SJCRH30 (cell line): ENCODE data around the gene SBF2. TPM values are rescaled to one million over a fixed set of nuclear protein-coding genes. Genes with fewer than 3 reads are reported as not detected.

Experiments used
- DNase-seq, 2 experiments: peaks; one replicate each; pipeline ENCODE4 v3.0.0-alpha.2; 2015 to 2020
- H3K27ac ChIP-seq: fragments of 250-450 bp; sonication (Bioruptor Pico); 2 replicates; pipeline ENCODE4 v1.5.1; 2020; ENCODE audit warnings: mild to moderate bottlenecking, moderate library complexity
- H3K27me3 ChIP-seq: fragments of 250-450 bp; sonication (Bioruptor Pico); 2 replicates; pipeline ENCODE4 v1.5.1; 2020; ENCODE audit warnings: mild to moderate bottlenecking, moderate library complexity
- H3K36me3 ChIP-seq: fragments of 250-450 bp; sonication (Bioruptor Pico); 2 replicates; pipeline ENCODE4 v1.5.1; 2020; ENCODE audit warnings: mild to moderate bottlenecking, moderate library complexity
- H3K4me1 ChIP-seq: fragments of 250-450 bp; sonication (Bioruptor Pico); 2 replicates; pipeline ENCODE4 v1.5.1; 2020; ENCODE audit warnings: mild to moderate bottlenecking, moderate library complexity
- H3K4me3 ChIP-seq: fragments of 250-450 bp; sonication (Bioruptor Pico); 2 replicates; pipeline ENCODE4 v1.5.1; 2020; ENCODE audit warnings: mild to moderate bottlenecking, moderate library complexity
- H3K9me3 ChIP-seq: fragments of 250-450 bp; sonication (Bioruptor Pico); replicated peaks from 2 replicates; pipeline ENCODE4 v1.5.1; 2020; ENCODE audit warnings: mild to moderate bottlenecking, moderate library complexity
- total RNA-seq: library from RNA; depleted of rRNA; stranded (reverse); fragments of >200 nt; shearing (Covaris generic); gene quantifications from 2 replicates; pipeline ENCODE4 v1.2.3, GENCODE V29; 2014

SBF2 gene
- total RNA-seq, 1 experiment from 2014 or later = 34.7 TPM

DNA sequence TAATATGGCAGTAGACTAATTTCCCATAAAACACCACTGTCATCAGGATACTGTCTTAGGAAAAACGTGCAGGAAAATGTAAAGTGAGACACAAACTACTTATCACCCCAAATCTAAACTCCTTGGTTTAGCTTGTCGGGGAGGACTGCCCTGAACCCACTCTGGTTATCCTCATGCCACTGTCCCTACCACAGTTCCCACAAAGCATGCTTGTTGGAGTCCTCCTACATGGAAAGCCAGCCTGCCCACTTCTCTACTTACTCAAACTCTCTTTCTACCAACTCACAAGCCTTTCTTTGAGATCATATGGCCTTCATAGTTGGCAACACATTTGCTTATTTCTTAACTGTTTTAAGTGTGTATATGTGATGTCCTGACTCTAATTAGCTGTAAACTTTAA lies 451.1 kb downstream of the SBF2 start:
- no peak for DNase-seq
- no peak overlapping the region for H3K27ac ChIP-seq
- no peaks in the 10 kb centered on the region for H3K27me3 ChIP-seq
- peaks cover 11% of the 10 kb centered on the region for H3K36me3 ChIP-seq
- no peaks in the 10 kb centered on the region for H3K4me1 ChIP-seq
- H3K4me3 ChIP-seq = no peak overlapping the region
- H3K9me3 ChIP-seq = no peaks in the 10 kb centered on the region

DNA sequence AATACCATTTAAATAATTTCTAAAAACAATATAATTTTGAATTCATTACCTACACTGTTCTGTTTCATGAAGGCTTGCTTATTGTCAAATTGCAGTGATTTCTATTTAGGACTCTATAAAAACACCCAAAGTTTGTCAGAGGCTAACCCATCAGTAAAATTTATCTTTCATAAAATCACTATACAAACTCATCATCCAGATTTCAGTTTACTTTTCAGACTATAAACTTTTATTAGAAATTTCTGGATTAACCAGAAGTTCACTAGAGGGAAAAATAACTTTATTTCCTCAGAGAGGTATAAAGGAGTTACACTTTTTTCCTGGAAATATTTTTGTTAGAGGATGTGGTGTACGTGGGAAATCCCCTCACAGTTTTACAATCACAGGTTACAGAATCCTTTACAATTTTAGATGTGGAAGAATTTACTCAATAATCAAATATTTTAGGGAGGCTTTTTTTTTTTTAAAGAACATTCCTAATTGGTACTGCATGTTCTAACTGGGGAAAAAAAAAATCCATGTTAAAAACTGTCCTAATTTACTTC lies 453.5 kb downstream of the SBF2 start:
- no peak overlapping the region for H3K4me3 ChIP-seq
- no peaks in the 10 kb centered on the region for H3K9me3 ChIP-seq

GRCh38 chr11:9839550-9839949 lies 454.5 kb downstream of the SBF2 start:
- H3K27ac ChIP-seq = no peak overlapping the region

More for the DNA sequence above, 453.5 kb downstream of the SBF2 start:
- Histone ChIP-seq H3K27me3 (no peaks in the 10 kb centered on the region), H3K36me3 (peaks cover 11% of the 10 kb centered on the region), H3K4me1 (no peaks in the 10 kb centered on the region), H3K27ac (no peak overlapping the region)
- no peak for DNase-seq

DNA sequence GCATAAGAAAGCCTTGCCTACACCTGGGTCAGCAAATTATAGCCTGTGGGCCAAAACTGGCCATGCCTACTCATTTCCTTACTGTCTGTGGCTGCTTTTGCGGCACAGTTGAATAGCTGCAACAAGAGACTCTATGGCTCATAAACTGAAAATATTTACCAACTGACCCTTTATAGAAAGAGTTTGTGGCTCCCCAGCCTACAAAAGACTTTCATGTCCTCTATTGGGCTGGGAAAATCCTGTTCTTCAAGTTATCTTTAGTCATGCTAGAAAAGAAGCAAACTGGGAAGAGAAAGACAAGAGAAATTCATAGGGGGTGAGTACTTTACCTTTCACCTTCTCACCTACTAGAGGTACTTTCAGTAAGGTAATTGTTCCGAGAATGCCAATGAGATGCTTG lies 455.1 kb downstream of the SBF2 start:
- Histone ChIP-seq H3K4me1 (no peaks in the 10 kb centered on the region), H3K36me3 (peaks cover 4% of the 10 kb centered on the region; the same call in 1 of the 2 replicates), H3K9me3 (no peaks in the 10 kb centered on the region), H3K27ac (no peak overlapping the region), H3K27me3 (no peaks in the 10 kb centered on the region), H3K4me3 (no peak overlapping the region)
- DNase-seq = no peak

More at GRCh38 chr11:9839550-9839949, 454.5 kb downstream of the SBF2 start:
- DNase-seq = no peak
- Histone ChIP-seq H3K4me3 (no peak overlapping the region), H3K27me3 (no peaks in the 10 kb centered on the region), H3K4me1 (no peaks in the 10 kb centered on the region), H3K9me3 (no peaks in the 10 kb centered on the region), H3K36me3 (peaks cover 4% of the 10 kb centered on the region; the same call in 1 of the 2 replicates)

DNA sequence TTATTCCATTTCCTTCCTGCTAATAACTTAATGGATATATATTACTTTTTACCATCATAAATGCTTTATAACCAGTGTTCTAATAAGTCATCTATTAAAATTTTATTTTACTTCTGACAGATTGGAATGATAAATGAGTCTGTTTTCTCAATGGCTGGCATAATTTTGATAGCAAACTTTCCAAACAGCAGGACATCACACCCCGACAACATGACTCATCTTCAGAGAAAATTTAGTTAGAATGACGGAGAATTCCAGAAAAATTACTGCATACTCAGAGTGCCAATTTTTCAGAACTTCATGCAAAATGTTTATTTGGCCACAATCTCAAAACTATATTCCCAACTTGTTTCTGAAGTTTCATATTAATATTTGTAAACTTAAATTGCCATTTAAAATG lies 455.8 kb downstream of the SBF2 start:
- H3K9me3 ChIP-seq = no peaks in the 10 kb centered on the region
- DNase-seq = no peak
- H3K27me3 ChIP-seq = no peaks in the 10 kb centered on the region
- H3K4me1 ChIP-seq = no peaks in the 10 kb centered on the region
- no peaks in the 10 kb centered on the region; the same call in 1 of the 2 replicates for H3K36me3 ChIP-seq
- no peak overlapping the region for H3K4me3 ChIP-seq
- H3K27ac ChIP-seq = no peak overlapping the region

- Histone ChIP-seq H3K9me3 (no peaks in the 10 kb centered on the region), H3K4me3 (no peak overlapping the region), H3K4me1 (no peaks in the 10 kb centered on the region), H3K27ac (no peak overlapping the region), H3K36me3 (no peaks in the 10 kb centered on the region; the same call in 1 of the 2 replicates), H3K27me3 (no peaks in the 10 kb centered on the region)
- no peak for DNase-seq
Measured at GRCh38 chr11:9834291-9834690, 459.7 kb downstream of the SBF2 start.

GRCh38 chr11:9831122-9831521 lies 462.9 kb downstream of the SBF2 start:
- Histone ChIP-seq H3K4me3 (no peak overlapping the region), H3K9me3 (no peaks in the 10 kb centered on the region), H3K4me1 (no peaks in the 10 kb centered on the region), H3K27ac (no peak overlapping the region), H3K27me3 (no peaks in the 10 kb centered on the region), H3K36me3 (no peaks in the 10 kb centered on the region)
- no peak for DNase-seq

DNA sequence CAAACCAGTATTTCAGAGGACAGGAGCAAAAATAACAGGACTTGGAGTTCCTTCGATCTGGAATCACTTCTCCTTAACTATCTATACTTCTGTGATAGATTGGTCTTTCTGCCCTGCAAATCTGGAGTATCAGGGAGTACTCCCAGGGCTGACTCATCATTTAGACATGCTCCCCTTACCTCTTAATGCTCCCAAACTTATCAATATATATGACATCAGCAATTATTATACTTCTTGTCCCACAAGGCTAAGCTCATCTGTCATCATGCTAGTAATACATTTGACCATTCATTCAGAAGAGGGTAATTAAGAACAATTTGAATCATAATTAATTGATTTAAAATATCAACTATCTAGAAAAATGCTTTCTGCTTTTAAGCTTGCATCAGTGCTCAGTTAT lies 466.3 kb downstream of the SBF2 start:
- Histone ChIP-seq H3K27ac (no peak overlapping the region), H3K9me3 (no peaks in the 10 kb centered on the region), H3K4me3 (no peak overlapping the region), H3K36me3 (no peaks in the 10 kb centered on the region), H3K27me3 (no peaks in the 10 kb centered on the region), H3K4me1 (no peaks in the 10 kb centered on the region)
- no peak for DNase-seq

- Histone ChIP-seq H3K4me1 (no peaks in the 10 kb centered on the region), H3K27me3 (no peaks in the 10 kb centered on the region), H3K4me3 (no peak overlapping the region), H3K36me3 (no peaks in the 10 kb centered on the region), H3K9me3 (no peaks in the 10 kb centered on the region), H3K27ac (no peak overlapping the region)
- DNase-seq = no peak
Measured at GRCh38 chr11:9826390-9826789, 467.6 kb downstream of the SBF2 start.

GRCh38 chr11:9825895-9826294 lies 468.1 kb downstream of the SBF2 start:
- Histone ChIP-seq H3K4me1 (no peaks in the 10 kb centered on the region), H3K36me3 (no peaks in the 10 kb centered on the region), H3K9me3 (no peaks in the 10 kb centered on the region), H3K27me3 (no peaks in the 10 kb centered on the region), H3K27ac (no peak overlapping the region), H3K4me3 (no peak overlapping the region)
- no peak for DNase-seq

DNA sequence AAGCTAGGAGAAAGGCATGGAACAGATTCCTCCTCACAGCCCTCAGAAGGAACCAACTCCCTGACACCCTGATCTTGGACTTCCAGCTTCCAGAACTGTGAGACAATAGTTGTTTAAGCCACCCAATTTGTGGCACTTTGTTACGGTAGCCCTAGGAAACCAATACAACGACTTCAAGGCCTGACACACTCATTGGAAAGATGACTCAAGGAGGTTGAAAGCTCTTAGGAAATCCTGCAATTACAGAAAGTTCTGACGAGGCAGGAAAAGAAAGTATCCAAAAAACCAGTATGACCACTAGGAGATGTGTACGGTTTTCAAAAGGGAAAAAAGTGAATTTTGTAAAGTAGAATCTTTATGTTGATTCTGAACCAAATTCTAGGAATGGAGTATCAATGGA lies 468.7 kb downstream of the SBF2 start:
- no peaks in the 10 kb centered on the region for H3K4me1 ChIP-seq
- H3K4me3 ChIP-seq = no peak overlapping the region
- no peaks in the 10 kb centered on the region for H3K36me3 ChIP-seq
- no peak overlapping the region for H3K27ac ChIP-seq
- no peaks in the 10 kb centered on the region for H3K27me3 ChIP-seq
- DNase-seq = no peak
- H3K9me3 ChIP-seq = no peaks in the 10 kb centered on the region

GRCh38 chr11:9823887-9824385 lies 470.1 kb downstream of the SBF2 start:
- no peaks in the 10 kb centered on the region for H3K4me1 ChIP-seq
- DNase-seq = no peak
- H3K4me3 ChIP-seq = no peak overlapping the region
- H3K36me3 ChIP-seq = peaks cover 4% of the 10 kb centered on the region; the same call in 1 of the 2 replicates
- H3K27ac ChIP-seq = no peak overlapping the region
- no peaks in the 10 kb centered on the region for H3K27me3 ChIP-seq
- H3K9me3 ChIP-seq = no peaks in the 10 kb centered on the region

- Histone ChIP-seq H3K4me1 (no peaks in the 10 kb centered on the region), H3K36me3 (peaks cover 4% of the 10 kb centered on the region; the same call in 1 of the 2 replicates), H3K27ac (no peak overlapping the region), H3K4me3 (no peak overlapping the region), H3K27me3 (no peaks in the 10 kb centered on the region), H3K9me3 (no peaks in the 10 kb centered on the region)
- no peak for DNase-seq
Measured at GRCh38 chr11:9823439-9823838, 470.6 kb downstream of the SBF2 start.

DNA sequence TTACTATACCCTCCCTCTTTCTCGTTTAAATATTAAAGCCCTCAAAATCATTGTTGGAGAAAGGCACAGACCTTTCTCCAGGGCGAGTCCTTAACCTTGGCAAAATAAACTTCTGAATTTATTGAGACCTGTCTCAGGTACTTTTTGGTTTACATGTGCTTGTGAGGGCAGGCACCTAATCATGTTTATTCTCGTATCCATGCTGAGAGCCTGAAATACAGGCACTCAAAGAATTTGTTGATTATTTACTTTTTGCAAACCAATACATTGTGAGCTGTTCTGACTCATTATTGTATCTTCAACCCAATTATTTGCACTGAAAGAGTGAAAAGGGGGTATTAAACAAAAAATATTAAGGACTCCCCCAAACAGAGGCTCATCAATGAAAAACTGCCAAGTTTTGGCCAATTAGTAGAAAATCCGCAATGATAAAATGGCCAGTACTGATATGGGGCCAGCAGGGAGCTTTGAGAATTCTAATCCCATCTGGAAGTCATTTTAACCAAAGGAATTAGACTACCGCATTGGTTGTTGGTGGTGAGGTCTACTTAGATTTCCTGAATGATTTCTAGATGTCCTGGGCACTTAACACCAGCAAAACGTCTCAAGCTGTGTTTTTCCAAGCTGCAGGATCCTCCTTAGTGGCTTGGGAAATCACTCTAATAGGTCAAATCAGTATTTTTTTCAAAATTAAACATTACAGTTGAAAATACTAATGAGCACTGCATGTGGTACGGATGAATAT lies 472.8 kb downstream of the SBF2 start:
- Histone ChIP-seq H3K9me3 (no peaks in the 10 kb centered on the region), H3K4me1 (no peaks in the 10 kb centered on the region), H3K36me3 (peaks cover 4% of the 10 kb centered on the region), H3K27ac (no peak overlapping the region), H3K4me3 (no peak overlapping the region), H3K27me3 (no peaks in the 10 kb centered on the region)
- DNase-seq = no peak

DNA sequence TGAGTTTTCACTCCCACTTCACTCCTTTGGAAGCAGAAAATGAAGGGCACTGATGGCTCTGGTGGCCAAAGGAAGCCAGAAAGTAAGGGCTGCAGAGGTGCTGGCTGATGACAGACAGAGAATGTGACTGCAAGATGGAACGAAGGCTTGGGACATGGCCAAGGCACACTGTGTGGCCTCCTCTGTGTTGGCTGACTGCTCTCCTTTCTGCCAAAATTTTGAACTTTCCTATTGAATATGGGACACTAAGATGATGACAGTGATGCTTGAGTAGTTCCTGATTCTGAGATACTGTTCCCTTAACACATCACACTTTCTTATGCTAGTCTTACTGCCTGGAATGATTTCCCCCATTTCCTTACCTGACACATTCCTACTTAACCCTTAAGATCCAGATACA lies 473.8 kb downstream of the SBF2 start:
- DNase-seq = no peak
- Histone ChIP-seq H3K4me1 (no peaks in the 10 kb centered on the region), H3K27ac (no peak overlapping the region), H3K4me3 (no peak overlapping the region), H3K27me3 (no peaks in the 10 kb centered on the region), H3K36me3 (peaks cover 4% of the 10 kb centered on the region), H3K9me3 (no peaks in the 10 kb centered on the region)

DNA sequence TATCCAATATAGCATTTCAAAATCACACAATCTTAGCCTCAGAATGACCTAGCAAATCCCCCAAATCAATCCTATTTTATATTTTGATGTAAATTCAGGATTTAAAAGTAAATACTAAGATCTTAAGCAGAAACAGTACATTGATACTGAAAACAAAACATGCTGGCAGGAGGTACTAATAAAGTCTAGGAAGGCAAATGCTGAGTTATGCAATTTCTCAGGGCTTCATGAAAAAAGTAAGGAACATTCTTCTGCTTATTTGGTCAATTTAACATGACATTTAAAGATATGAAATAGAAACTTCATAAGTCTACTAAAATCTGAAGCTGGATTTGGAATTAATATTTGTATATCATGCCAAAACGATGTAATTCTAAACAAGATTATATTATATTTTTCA lies 476.8 kb downstream of the SBF2 start:
- Histone ChIP-seq H3K27me3 (no peaks in the 10 kb centered on the region), H3K4me1 (no peaks in the 10 kb centered on the region), H3K9me3 (no peaks in the 10 kb centered on the region), H3K36me3 (peaks cover 7% of the 10 kb centered on the region), H3K4me3 (no peak overlapping the region), H3K27ac (no peak overlapping the region)
- no peak for DNase-seq
